GM10248 (cell line): ENCODE data around the gene KCTD17.

ENCODE experiments used
- CTCF ChIA-PET: fragments of 300-600 bp; sonication (Branson Sonifier 250); formaldehyde crosslinking; extraction: SDS; loops from one replicate; lab custom pipeline; 2021; ENCODE audit warnings: antibody characterized with exemption; lab: Yijun Ruan, JAX
- POLR2A ChIA-PET: fragments of 350-650 bp; sonication (Branson Sonifier 250); formaldehyde crosslinking; extraction: SDS; loops from one replicate; lab custom pipeline; 2020; ENCODE audit warnings: antibody characterized with exemption; lab: Yijun Ruan, JAX
- DNase-seq: peaks from one replicate; pipeline ENCODE4 v3.0.0; 2012; ENCODE audit errors: extremely low spot score
- CTCF ChIP-seq: IDR thresholded peaks from 2 replicates; pipeline ENCODE4 v1.5.1; 2012; ENCODE audit warnings: mild to moderate bottlenecking, low read depth; ENCODE audit errors: extremely low read depth, missing control alignments, control extremely low read depth

Gene KCTD17

GRCh38 chr22:37050913-37051312 lies 629 bp upstream of the KCTD17 start:
- ChIA-PET CTCF (interaction anchor here (1.1 to 2.3 kb wide), 3 partner anchors 26 to 149 kb away, joined by 3 to 8 read pairs (median 4); partner anchors contain the start of genes MPST and TST), POLR2A (interaction anchor here (0.6 kb wide), 1 partner anchor 275 kb away, joined by 3 read pairs; the partner anchor contains the start of gene IFT27)
- no peak for TF ChIP-seq CTCF

DNA sequence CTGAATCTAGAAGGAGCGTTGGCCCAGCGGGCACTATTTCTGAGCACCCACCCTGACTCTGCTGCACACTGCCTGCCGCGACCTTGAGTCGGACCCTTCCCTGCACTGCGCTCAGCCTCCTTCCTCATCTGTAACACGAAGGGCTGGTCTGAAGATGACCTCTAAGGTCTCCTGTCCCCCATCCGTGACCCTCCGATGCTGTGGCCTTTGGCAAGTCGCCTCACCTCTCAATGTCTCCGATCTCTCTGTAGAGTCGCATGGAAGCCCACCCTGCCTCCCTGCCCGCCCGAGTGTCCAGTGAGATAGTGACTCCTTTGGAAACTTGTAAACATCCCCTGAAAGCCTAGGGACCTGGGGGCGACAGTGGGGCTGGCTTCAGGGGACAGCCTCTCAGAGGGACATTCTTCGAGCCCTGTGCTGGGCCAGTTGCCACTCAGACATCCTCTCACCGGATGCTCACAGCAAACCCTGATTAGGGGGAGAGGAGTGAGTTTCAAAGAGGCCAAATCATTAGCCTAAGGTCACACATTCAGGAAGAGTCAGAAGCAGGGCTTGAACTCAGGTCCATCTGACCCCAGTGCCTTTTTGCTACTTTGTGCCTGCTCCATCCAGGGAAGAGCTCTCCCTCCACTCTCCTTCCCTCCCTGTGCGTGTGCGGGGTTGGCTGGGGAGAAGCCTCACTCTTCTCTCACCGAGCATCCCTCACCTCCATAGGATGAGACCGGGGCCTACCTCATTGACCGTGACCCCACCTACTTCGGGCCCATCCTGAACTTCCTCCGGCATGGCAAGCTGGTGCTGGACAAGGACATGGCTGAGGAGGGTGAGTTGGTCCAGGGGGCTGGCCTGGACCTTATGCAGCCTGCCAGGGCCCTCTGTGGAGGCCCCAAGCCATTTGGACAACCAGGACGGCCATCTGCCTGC lies 1.1 kb downstream of the KCTD17 start:
- CTCF ChIA-PET: interaction anchor here (2.1 to 3.5 kb wide), 3 partner anchors 8 to 147 kb away, joined by 5 to 34 read pairs (median 8); no protein-coding TSS in a partner anchor
- POLR2A ChIA-PET: no interaction called here
- no peak for DNase-seq
- TF ChIP-seq CTCF: no peak

More at GRCh38 chr22:37050913-37051312, 629 bp upstream of the KCTD17 start:
- no peak for DNase-seq

- POLR2A ChIA-PET: no interaction called here
- no peak for DNase-seq
- CTCF ChIA-PET: interaction anchor here (1.1 to 3.5 kb wide), 3 partner anchors 9 to 206 kb away, joined by 3 to 34 read pairs (median 5); no protein-coding TSS in a partner anchor
- TF ChIP-seq CTCF: no peak
These were observed 1.9 kb downstream of the KCTD17 start for GRCh38 chr22:37053310-37054055.

- ChIA-PET POLR2A (no interaction called here), CTCF (interaction anchor here (1.0 to 3.5 kb wide), 7 partner anchors 9 to 205 kb away, joined by 3 to 34 read pairs (median 4); no protein-coding TSS in a partner anchor)
- no peak for DNase-seq
- TF ChIP-seq CTCF: no peak
These were observed 2.5 kb downstream of the KCTD17 start for GRCh38 chr22:37054056-37054395.

GRCh38 chr22:37054600-37055365 lies 3.2 kb downstream of the KCTD17 start:
- DNase-seq: no peak
- no peak for TF ChIP-seq CTCF
- CTCF ChIA-PET: interaction anchor here (0.8 to 3.5 kb wide), 8 partner anchors 10 to 205 kb away, joined by 3 to 34 read pairs (median 4); no protein-coding TSS in a partner anchor
- POLR2A ChIA-PET: no interaction called here
